Tibial nerve (tissue), 3 donors: ENCODE data around the gene EPX.
"Not testable (repeated sequence)": the region's sequence is repeated elsewhere in the genome, so short reads cannot be mapped to it uniquely, and the experiment has no call there.

ENCODE experiments used
- CTCF ChIP-seq, 5 experiments: fragments of 200-600 bp in 3 of 5; fragments of 450-650 bp in 2 of 5; sonication (generic) in 3 of 5; IDR thresholded peaks; one replicate each; pipeline ENCODE4 v1.5.1; 2016 to 2019; ENCODE audit warnings: antibody characterized with exemption in 5 of 5, mild to moderate bottlenecking in 3 of 5, moderate library complexity in 2 of 5
- POLR2A ChIP-seq, 2 donors: fragments of 450-650 bp; IDR thresholded peaks; one replicate each; pipeline ENCODE4 v1.6.1; 2017; ENCODE audit warnings: antibody characterized with exemption in 2 of 2, mild to moderate bottlenecking in 2 of 2, moderate library complexity in 2 of 2

- TF ChIP-seq CTCF, POLR2A (IDR thresholded peaks at IDR 0.05): not testable (repeated sequence)
Observed at GRCh38 chr17:58143335-58143734, 49.2 kb upstream of the EPX start.
